Uterus (tissue), 4 donors: ENCODE measurements around the gene PPFIA3. TPM values are rescaled to one million over a fixed set of nuclear protein-coding genes. Genes with fewer than 3 reads are reported as not detected.

Experiments used
- DNase-seq, 2 donors: peaks; one replicate each; pipeline ENCODE4 v3.0.0-alpha.2; 2019 to 2020
- H3K27ac ChIP-seq, 2 donors: fragments of 200-600 bp; sonication (generic); 1 replicate in 1 of 2; 2 replicates in 1 of 2; pipeline ENCODE4 v1.5.1; 2016 to 2018
- H3K27me3 ChIP-seq, 2 donors: fragments of 200-600 bp; sonication (generic); one replicate each; pipeline ENCODE4 v1.5.1; 2018 to 2019; ENCODE audit warnings: control low read depth in 1 of 2
- H3K36me3 ChIP-seq, 2 donors: fragments of 200-600 bp; sonication (generic); one replicate each; pipeline ENCODE4 v1.5.1; 2019; ENCODE audit warnings: control low read depth in 1 of 2
- H3K4me1 ChIP-seq, 2 donors: fragments of 200-600 bp; sonication (generic); one replicate each; pipeline ENCODE4 v1.5.1; 2018 to 2019; ENCODE audit warnings: control low read depth in 1 of 2
- H3K4me3 ChIP-seq, 2 donors: fragments of 200-600 bp; sonication (generic); 1 replicate in 1 of 2; 2 replicates in 1 of 2; pipeline ENCODE4 v1.5.1; 2018 to 2019; ENCODE audit warnings: mild to moderate bottlenecking in 1 of 2
- H3K9me3 ChIP-seq, 2 donors: fragments of 200-600 bp; sonication (generic); one replicate each; pipeline ENCODE4 v1.5.1; 2019; ENCODE audit warnings: control low read depth in 1 of 2
- CTCF ChIP-seq, 4 experiments: fragments of 200-600 bp in 2 of 4; fragments of 450-650 bp in 2 of 4; sonication (generic) in 2 of 4; IDR thresholded peaks; one replicate each; pipeline ENCODE4 v1.5.1; 2016 to 2019; ENCODE audit warnings: antibody characterized with exemption in 4 of 4, mild to moderate bottlenecking in 2 of 4, moderate library complexity in 1 of 4
- POLR2A ChIP-seq, 2 donors: fragments of 450-650 bp; IDR thresholded peaks; one replicate each; pipeline ENCODE4 v1.6.1; 2016; ENCODE audit warnings: antibody characterized with exemption in 2 of 2, mild to moderate bottlenecking in 1 of 2, moderate library complexity in 1 of 2
- intact Hi-C: fragments of 100-400 bp; cut with DNase I; formaldehyde crosslinking; loops from one replicate; pipeline ENCODE4 v1.15.1; 2023; ENCODE audit warnings: low total_unique reads
- total RNA-seq, 4 donors: library from RNA; depleted of rRNA in 3 of 4; stranded (reverse); fragments of >200 nt in 3 of 4; gene quantifications; one replicate each; pipeline versions ENCODE4 v1.1.0 to v1.2.4, GENCODE V29; 2014 to 2023
- donor health status: DM: yes; HTN: yes; CAD: no.

Gene PPFIA3
- total RNA-seq, 4 donors from 2014 or later: 0.51 to 8.3 (median 7.4) TPM; not detected in 1

GRCh38 chr19:49148044-49148682 is 28.8 kb downstream of the PPFIA3 start:
- Histone ChIP-seq H3K27ac (peak overlapping the region; percentile 40 to 86), H3K27me3 (no peaks in the 10 kb centered on the region), H3K9me3 (no peaks in the 10 kb centered on the region), H3K36me3 (no peaks in the 10 kb centered on the region), H3K4me1 (peaks cover 0 to 11% of the 10 kb centered on the region in 2 donors), H3K4me3 (peak overlapping the region in 1 of 2 donors; percentile 68)
- TF ChIP-seq POLR2A (IDR thresholded peaks at IDR 0.05) (no peak), CTCF (IDR thresholded peaks at IDR 0.05) (no peak)
- intact Hi-C loops: loop anchor here (10.0 kb wide), 1 partner anchor 53 kb away; no protein-coding TSS in a partner anchor
- DNase-seq: peak in 1 of 2 donors; percentile 47

- Histone ChIP-seq H3K27ac (peak overlapping the region; percentile 67 to 86), H3K9me3 (no peaks in the 10 kb centered on the region), H3K27me3 (no peaks in the 10 kb centered on the region), H3K4me1 (peaks cover 0 to 11% of the 10 kb centered on the region in 2 donors), H3K4me3 (peak overlapping the region; percentile 58 to 68), H3K36me3 (no peaks in the 10 kb centered on the region)
- TF ChIP-seq POLR2A (IDR thresholded peaks at IDR 0.05) (peak; percentile 69 to 77), CTCF (IDR thresholded peaks at IDR 0.05) (peak in 1 of 4 experiments; percentile 3)
- DNase-seq: peak; percentile 95 to 98
- intact Hi-C loops: loop anchor here (10.0 kb wide), 1 partner anchor 54 kb away; no protein-coding TSS in a partner anchor
Observed at GRCh38 chr19:49148784-49149651, 29.7 kb downstream of the PPFIA3 start.

- intact Hi-C loops: loop anchor here (10.0 kb wide), 1 partner anchor 55 kb away; no protein-coding TSS in a partner anchor
- H3K4me1 ChIP-seq: peaks cover 0 to 11% of the 10 kb centered on the region in 2 donors
Observed at GRCh38 chr19:49149652-49150105, 30.3 kb downstream of the PPFIA3 start.

GRCh38 chr19:49150106-49150943 is 31.0 kb downstream of the PPFIA3 start:
- intact Hi-C loops: no loop called here
- no peaks in the 10 kb centered on the region for H3K27me3 ChIP-seq
- TF ChIP-seq CTCF (IDR thresholded peaks at IDR 0.05) (no peak), POLR2A (IDR thresholded peaks at IDR 0.05) (peak; percentile 7 to 49)
- H3K9me3 ChIP-seq: no peaks in the 10 kb centered on the region
- H3K36me3 ChIP-seq: no peaks in the 10 kb centered on the region
- H3K4me3 ChIP-seq: peak overlapping the region; percentile 58 to 68
- peak; percentile 75 to 77 for DNase-seq
- H3K4me1 ChIP-seq: peaks cover 0 to 11% of the 10 kb centered on the region in 2 donors
- peak overlapping the region; percentile 67 to 86 for H3K27ac ChIP-seq

More at GRCh38 chr19:49149652-49150105, 30.3 kb downstream of the PPFIA3 start:
- Histone ChIP-seq H3K27ac (peak overlapping the region; percentile 67 to 86), H3K27me3 (no peaks in the 10 kb centered on the region), H3K9me3 (no peaks in the 10 kb centered on the region), H3K36me3 (no peaks in the 10 kb centered on the region), H3K4me3 (peak overlapping the region; percentile 58 to 68)
- TF ChIP-seq CTCF (IDR thresholded peaks at IDR 0.05) (no peak), POLR2A (IDR thresholded peaks at IDR 0.05) (no peak)
- peak; percentile 70 to 72 for DNase-seq
